Measurements from ENCODE around the gene ERN1.

Gene ERN1

DNA sequence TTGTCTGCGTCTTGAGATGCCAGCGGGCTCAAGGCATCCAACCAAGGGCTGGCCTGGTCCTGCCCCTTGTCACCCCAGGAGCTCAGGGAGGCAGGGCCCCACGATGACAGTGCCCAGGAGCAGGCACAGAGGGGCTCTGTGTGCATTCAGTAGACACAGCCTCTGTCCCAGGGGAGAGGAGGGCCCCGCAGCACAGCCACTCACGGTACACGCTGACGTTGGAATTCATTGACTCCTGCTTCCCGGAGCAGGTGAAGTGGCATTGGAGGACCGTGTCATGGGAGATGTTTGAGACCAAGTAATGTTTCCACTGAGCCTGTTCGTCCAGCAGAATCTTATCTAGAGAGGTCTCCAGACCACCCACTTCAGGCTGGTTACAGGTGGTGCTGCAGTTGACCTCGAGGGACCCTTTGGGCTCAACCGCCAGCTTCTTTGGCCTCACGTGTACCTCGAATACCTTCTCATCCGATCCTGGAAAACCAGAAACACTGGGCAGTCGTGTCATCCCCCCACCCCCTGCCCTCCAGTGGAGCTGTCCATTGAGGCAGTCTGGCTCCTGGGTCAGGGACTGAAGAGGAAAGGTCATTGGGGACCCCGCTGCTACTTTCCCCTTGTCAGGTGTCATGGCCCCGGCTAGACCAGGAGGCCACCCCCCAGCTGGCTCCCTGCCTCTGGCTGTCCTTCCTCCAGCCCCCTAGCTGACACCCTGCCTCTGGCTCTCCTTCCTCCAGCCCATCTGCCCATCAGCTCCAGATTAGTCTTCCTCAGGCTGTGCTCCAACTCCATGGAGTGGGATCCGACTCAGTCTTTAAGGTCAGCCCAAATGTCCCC, 124.8 kb downstream of the ERN1 start:
- Histone ChIP-seq H3K27ac (no peak overlapping the region), H3K9ac (no peak overlapping the region), H3K36me3 (ENCODE audit: insufficient read depth) (no peaks in the 10 kb centered on the region), H3K4me1 (ENCODE audit: low read depth, poor library complexity, severe bottlenecking) (peaks cover 7% of the 10 kb centered on the region), H3K27me3 (ENCODE audit: insufficient read depth, low read depth) (no peaks in the 10 kb centered on the region), H3K4me3 (IDR thresholded peaks at IDR 0.05; ENCODE audit: insufficient read depth, low read depth, low read length) (no peak overlapping the region), H3K79me2 (ENCODE audit: insufficient read depth, low read depth) (no peaks in the 10 kb centered on the region), H3K4me2 (no peak overlapping the region), H4K20me1 (ENCODE audit: insufficient read depth) (no peaks in the 10 kb centered on the region), H2AFZ (ENCODE audit: low read depth) (no peak overlapping the region)
- TF ChIP-seq, protein P1, sequence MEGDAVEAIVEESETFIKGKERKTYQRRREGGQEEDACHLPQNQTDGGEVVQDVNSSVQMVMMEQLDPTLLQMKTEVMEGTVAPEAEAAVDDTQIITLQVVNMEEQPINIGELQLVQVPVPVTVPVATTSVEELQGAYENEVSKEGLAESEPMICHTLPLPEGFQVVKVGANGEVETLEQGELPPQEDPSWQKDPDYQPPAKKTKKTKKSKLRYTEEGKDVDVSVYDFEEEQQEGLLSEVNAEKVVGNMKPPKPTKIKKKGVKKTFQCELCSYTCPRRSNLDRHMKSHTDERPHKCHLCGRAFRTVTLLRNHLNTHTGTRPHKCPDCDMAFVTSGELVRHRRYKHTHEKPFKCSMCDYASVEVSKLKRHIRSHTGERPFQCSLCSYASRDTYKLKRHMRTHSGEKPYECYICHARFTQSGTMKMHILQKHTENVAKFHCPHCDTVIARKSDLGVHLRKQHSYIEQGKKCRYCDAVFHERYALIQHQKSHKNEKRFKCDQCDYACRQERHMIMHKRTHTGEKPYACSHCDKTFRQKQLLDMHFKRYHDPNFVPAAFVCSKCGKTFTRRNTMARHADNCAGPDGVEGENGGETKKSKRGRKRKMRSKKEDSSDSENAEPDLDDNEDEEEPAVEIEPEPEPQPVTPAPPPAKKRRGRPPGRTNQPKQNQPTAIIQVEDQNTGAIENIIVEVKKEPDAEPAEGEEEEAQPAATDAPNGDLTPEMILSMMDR (conservative IDR thresholded peaks at IDR 0.05; ENCODE audit: low read depth, low read length) = no peak

DNA sequence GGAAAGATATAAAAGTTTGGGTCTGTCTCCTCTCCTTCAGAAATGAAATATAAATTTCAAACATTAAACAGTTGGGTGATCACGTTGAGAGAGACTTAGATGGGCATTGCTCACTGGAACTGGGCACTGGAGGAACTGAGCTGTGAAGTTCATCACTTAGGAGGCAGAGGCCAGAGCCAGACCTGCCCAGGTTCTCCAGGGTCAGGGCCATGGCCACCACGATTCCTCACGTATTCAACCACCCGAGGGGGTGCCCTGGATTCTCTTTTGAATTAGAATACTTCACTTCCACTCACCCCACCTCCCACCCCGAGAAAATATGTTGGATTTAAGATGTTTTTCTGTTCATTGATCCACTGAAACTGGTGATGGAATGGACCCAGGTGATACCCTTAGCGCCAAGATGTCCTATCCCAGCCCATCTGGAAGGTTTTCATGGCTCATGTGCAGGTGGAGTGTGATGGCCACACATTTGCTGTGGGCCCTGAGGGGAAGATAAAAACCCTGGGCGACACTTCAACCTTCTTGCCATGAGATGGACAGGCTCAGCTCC, 125.7 kb downstream of the ERN1 start:
- no peak overlapping the region for H2AFZ ChIP-seq (ENCODE audit: low read depth)
- no peaks in the 10 kb centered on the region for H3K79me2 ChIP-seq (ENCODE audit: insufficient read depth, low read depth)
- TF ChIP-seq, protein P1 (conservative IDR thresholded peaks at IDR 0.05; ENCODE audit: low read depth, low read length) = no peak
- H3K4me1 ChIP-seq (ENCODE audit: low read depth, poor library complexity, severe bottlenecking) = peaks cover 8% of the 10 kb centered on the region
- H3K4me2 ChIP-seq = no peak overlapping the region
- H3K9ac ChIP-seq = no peak overlapping the region
- H4K20me1 ChIP-seq (ENCODE audit: insufficient read depth) = no peaks in the 10 kb centered on the region
- no peaks in the 10 kb centered on the region for H3K36me3 ChIP-seq (ENCODE audit: insufficient read depth)
- no peak overlapping the region for H3K4me3 ChIP-seq (IDR thresholded peaks at IDR 0.05; ENCODE audit: insufficient read depth, low read depth, low read length)
- no peaks in the 10 kb centered on the region for H3K27me3 ChIP-seq (ENCODE audit: insufficient read depth, low read depth)
- no peak overlapping the region for H3K27ac ChIP-seq

DNA sequence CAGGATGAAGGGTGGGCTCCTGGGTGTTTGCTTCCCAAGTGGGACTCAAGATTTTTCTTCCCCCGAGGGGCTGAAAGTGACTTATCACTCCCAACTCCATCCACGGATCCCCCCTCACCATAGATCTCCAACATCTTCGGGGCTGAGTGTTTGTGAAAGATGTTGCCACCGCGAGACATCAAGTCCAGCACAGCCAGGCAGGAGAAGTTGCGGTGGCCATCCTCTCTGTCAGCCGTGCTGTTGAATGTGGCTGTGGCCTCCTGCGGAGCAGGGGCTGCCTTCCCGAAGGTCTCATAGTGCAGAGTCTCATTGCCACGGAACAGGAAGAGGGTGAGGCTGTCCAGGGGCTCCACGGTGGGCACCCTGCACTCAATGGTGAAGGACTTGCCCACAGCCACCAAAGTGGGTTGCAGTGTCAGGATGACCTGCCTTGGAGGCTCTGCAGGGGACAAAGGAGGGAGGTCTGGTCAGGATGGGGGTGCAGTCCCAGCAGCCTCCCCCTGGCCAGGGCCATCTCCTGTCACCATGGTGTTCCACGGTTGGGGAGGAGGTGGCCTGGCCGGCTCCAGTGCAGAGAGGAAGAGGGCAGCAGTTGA, 126.3 kb downstream of the ERN1 start:
- TF ChIP-seq, protein P1 (conservative IDR thresholded peaks at IDR 0.05; ENCODE audit: low read depth, low read length) = no peak
- no peak overlapping the region for H2AFZ ChIP-seq (ENCODE audit: low read depth)
- H3K4me3 ChIP-seq (IDR thresholded peaks at IDR 0.05; ENCODE audit: insufficient read depth, low read depth, low read length) = no peak overlapping the region
- H4K20me1 ChIP-seq (ENCODE audit: insufficient read depth) = no peaks in the 10 kb centered on the region
- H3K27me3 ChIP-seq (ENCODE audit: insufficient read depth, low read depth) = no peaks in the 10 kb centered on the region
- no peak overlapping the region for H3K4me2 ChIP-seq
- no peaks in the 10 kb centered on the region for H3K36me3 ChIP-seq (ENCODE audit: insufficient read depth)
- H3K79me2 ChIP-seq (ENCODE audit: insufficient read depth, low read depth) = no peaks in the 10 kb centered on the region
- no peak overlapping the region for H3K27ac ChIP-seq
- H3K4me1 ChIP-seq (ENCODE audit: low read depth, poor library complexity, severe bottlenecking) = peaks cover 13% of the 10 kb centered on the region
- H3K9ac ChIP-seq = no peak overlapping the region

DNA sequence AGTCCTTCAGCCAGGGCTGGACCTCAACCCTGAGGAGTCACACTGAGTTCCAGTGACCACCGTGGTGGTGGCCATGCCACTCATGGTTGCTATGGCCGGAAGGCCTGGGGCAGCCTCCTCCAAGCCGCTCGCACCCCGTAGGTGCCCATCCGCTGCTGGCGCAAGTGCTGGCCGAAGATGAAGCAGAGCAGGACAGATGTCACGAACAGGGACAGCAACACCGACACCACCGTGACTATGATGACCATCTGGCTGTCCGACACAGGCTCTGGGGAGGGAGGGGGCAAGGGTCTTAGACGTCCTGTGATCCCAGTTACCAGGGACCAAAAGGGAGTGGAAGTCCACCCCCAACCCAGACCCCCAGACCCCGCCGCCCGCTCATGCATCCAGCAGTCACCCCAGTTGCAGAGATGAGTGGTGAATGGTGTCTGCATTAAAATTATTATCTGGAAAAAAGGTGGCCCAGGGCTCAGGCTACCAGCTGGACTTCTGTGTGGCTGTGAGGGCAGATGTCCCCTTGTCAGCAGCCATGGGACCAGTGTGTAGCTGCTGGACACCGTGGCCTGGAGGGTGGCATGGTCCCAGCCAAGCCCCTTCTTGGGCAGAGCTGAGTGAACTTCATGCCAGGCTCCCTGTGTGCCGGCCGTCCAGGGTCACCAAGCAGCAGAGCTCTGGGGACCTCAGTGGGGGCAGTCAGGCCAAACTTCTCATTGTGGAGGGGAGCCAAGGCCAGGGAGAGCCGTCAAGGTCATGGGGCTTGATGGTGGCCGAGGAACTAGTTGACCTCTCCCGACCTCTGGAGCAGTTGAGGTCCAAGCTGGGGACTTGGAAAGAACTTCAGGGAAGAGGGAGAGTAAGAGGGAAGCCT, 127.1 kb downstream of the ERN1 start:
- Histone ChIP-seq H3K27ac (no peak overlapping the region), H3K4me1 (ENCODE audit: low read depth, poor library complexity, severe bottlenecking) (peaks cover 13% of the 10 kb centered on the region), H4K20me1 (ENCODE audit: insufficient read depth) (no peaks in the 10 kb centered on the region), H3K9ac (no peak overlapping the region), H3K36me3 (ENCODE audit: insufficient read depth) (no peaks in the 10 kb centered on the region), H3K27me3 (ENCODE audit: insufficient read depth, low read depth) (no peaks in the 10 kb centered on the region), H3K79me2 (ENCODE audit: insufficient read depth, low read depth) (no peaks in the 10 kb centered on the region), H2AFZ (ENCODE audit: low read depth) (no peak overlapping the region), H3K4me2 (no peak overlapping the region), H3K4me3 (IDR thresholded peaks at IDR 0.05; ENCODE audit: insufficient read depth, low read depth, low read length) (no peak overlapping the region)
- TF ChIP-seq, protein P1 (conservative IDR thresholded peaks at IDR 0.05; ENCODE audit: low read depth, low read length) = no peak
